SK-N-SH treated with all-trans-retinoic acid at 6 μM for 48 hours (cell line): ENCODE data around the gene NCS1.

Experiments
- ARNTL ChIP-seq: fragments of 450-650 bp; formaldehyde crosslinking; IDR thresholded peaks from 2 replicates; pipeline ENCODE4 v1.5.0; 2020; ENCODE audit warnings: low read depth, mild to moderate bottlenecking, moderate library complexity, borderline replicate concordance
- ESRRG ChIP-seq: fragments of 250-450 bp; sonication (Bioruptor Pico); IDR thresholded peaks from 2 replicates; pipeline ENCODE4 v1.6.1; 2021; ENCODE audit warnings: mild to moderate bottlenecking
- GLIS3 ChIP-seq: fragments of 250-450 bp; sonication (Bioruptor Pico); IDR thresholded peaks from 2 replicates; pipeline ENCODE4 v1.5.0; 2020; ENCODE audit warnings: mild to moderate bottlenecking, moderate library complexity
- OSR1 ChIP-seq: fragments of 250-450 bp; sonication (Bioruptor Pico); IDR thresholded peaks from 2 replicates; pipeline ENCODE4 v1.8.0; 2022; ENCODE audit warnings: moderate library complexity, mild to moderate bottlenecking, inconsistent platforms
- ZFP3 ChIP-seq: fragments of 250-450 bp; sonication (Bioruptor Pico); IDR thresholded peaks from 2 replicates; pipeline ENCODE4 v1.5.0; 2020; ENCODE audit warnings: mild to moderate bottlenecking, moderate library complexity
- TF ChIP-seq, protein P1 (sequence below): fragments of 250-450 bp; sonication (Bioruptor Pico); IDR thresholded peaks from 2 replicates; pipeline ENCODE4 v1.8.0; 2020; ENCODE audit warnings: mild to moderate bottlenecking, moderate library complexity, borderline replicate concordance
- TF ChIP-seq, protein P2 (sequence below): fragments of 250-450 bp; sonication (Bioruptor Pico); IDR thresholded peaks from 2 replicates; pipeline ENCODE4 v1.8.0; 2021; ENCODE audit warnings: low read depth, mild to moderate bottlenecking, moderate library complexity, borderline replicate concordance
- TF ChIP-seq, protein P3 (sequence below): fragments of 250-450 bp; sonication (Bioruptor Pico); IDR thresholded peaks from 2 replicates; pipeline ENCODE4 v1.5.0; 2020; ENCODE audit warnings: mild to moderate bottlenecking, moderate library complexity

DNA sequence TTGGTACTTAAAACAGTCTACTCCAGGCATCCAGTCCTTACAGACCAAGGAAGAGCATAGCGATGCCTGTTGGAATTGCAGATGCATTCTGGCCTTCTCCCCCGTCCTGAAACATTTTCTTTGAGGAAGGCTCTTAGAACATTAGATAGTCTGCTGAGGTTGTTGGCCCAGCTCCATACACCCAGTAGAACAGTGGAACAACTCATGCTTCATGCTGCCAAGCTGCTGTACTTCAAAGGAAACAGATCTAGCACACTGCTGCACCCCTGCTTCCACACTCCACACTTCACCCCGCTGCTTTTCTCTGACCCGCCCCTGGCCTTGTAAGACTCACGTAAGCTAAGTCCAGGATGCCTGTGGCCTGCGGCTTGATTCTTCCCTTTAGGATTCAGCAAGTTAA, 33.4 kb upstream of the NCS1 start:
- no peak for TF ChIP-seq GLIS3 (CRISPR knock-in tag)
- TF ChIP-seq ARNTL = no peak
- TF ChIP-seq, protein P1, sequence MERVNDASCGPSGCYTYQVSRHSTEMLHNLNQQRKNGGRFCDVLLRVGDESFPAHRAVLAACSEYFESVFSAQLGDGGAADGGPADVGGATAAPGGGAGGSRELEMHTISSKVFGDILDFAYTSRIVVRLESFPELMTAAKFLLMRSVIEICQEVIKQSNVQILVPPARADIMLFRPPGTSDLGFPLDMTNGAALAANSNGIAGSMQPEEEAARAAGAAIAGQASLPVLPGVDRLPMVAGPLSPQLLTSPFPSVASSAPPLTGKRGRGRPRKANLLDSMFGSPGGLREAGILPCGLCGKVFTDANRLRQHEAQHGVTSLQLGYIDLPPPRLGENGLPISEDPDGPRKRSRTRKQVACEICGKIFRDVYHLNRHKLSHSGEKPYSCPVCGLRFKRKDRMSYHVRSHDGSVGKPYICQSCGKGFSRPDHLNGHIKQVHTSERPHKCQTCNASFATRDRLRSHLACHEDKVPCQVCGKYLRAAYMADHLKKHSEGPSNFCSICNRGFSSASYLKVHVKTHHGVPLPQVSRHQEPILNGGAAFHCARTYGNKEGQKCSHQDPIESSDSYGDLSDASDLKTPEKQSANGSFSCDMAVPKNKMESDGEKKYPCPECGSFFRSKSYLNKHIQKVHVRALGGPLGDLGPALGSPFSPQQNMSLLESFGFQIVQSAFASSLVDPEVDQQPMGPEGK (CRISPR knock-in tag) = no peak
- no peak for TF ChIP-seq OSR1 (CRISPR knock-in tag)
- TF ChIP-seq ESRRG (CRISPR knock-in tag) = no peak
- TF ChIP-seq ZFP3 = no peak
- TF ChIP-seq, protein P2, sequence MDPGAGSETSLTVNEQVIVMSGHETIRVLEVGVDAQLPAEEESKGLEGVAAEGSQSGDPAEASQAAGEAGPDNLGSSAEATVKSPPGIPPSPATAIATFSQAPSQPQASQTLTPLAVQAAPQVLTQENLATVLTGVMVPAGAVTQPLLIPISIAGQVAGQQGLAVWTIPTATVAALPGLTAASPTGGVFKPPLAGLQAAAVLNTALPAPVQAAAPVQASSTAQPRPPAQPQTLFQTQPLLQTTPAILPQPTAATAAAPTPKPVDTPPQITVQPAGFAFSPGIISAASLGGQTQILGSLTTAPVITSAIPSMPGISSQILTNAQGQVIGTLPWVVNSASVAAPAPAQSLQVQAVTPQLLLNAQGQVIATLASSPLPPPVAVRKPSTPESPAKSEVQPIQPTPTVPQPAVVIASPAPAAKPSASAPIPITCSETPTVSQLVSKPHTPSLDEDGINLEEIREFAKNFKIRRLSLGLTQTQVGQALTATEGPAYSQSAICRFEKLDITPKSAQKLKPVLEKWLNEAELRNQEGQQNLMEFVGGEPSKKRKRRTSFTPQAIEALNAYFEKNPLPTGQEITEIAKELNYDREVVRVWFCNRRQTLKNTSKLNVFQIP (CRISPR knock-in tag) = no peak
- TF ChIP-seq, protein P3, sequence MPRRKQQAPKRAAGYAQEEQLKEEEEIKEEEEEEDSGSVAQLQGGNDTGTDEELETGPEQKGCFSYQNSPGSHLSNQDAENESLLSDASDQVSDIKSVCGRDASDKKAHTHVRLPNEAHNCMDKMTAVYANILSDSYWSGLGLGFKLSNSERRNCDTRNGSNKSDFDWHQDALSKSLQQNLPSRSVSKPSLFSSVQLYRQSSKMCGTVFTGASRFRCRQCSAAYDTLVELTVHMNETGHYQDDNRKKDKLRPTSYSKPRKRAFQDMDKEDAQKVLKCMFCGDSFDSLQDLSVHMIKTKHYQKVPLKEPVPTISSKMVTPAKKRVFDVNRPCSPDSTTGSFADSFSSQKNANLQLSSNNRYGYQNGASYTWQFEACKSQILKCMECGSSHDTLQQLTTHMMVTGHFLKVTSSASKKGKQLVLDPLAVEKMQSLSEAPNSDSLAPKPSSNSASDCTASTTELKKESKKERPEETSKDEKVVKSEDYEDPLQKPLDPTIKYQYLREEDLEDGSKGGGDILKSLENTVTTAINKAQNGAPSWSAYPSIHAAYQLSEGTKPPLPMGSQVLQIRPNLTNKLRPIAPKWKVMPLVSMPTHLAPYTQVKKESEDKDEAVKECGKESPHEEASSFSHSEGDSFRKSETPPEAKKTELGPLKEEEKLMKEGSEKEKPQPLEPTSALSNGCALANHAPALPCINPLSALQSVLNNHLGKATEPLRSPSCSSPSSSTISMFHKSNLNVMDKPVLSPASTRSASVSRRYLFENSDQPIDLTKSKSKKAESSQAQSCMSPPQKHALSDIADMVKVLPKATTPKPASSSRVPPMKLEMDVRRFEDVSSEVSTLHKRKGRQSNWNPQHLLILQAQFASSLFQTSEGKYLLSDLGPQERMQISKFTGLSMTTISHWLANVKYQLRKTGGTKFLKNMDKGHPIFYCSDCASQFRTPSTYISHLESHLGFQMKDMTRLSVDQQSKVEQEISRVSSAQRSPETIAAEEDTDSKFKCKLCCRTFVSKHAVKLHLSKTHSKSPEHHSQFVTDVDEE (CRISPR knock-in tag) = no peak
